Measurements from ENCODE around the gene LTN1.
A peak's percentile ranks its signal among the peaks of the same experiment; 100 is the strongest.
"Not testable (repeated sequence)": the region's sequence is repeated elsewhere in the genome, so short reads cannot be mapped to it uniquely, and the experiment has no call there.

The LTN1 gene

GRCh38 chr21:28931708-28932372 lies 60.8 kb downstream of the LTN1 start:
- DNase-seq (ENCODE audit: low read depth in 2 of 2), result not testable (repeated sequence)

DNA sequence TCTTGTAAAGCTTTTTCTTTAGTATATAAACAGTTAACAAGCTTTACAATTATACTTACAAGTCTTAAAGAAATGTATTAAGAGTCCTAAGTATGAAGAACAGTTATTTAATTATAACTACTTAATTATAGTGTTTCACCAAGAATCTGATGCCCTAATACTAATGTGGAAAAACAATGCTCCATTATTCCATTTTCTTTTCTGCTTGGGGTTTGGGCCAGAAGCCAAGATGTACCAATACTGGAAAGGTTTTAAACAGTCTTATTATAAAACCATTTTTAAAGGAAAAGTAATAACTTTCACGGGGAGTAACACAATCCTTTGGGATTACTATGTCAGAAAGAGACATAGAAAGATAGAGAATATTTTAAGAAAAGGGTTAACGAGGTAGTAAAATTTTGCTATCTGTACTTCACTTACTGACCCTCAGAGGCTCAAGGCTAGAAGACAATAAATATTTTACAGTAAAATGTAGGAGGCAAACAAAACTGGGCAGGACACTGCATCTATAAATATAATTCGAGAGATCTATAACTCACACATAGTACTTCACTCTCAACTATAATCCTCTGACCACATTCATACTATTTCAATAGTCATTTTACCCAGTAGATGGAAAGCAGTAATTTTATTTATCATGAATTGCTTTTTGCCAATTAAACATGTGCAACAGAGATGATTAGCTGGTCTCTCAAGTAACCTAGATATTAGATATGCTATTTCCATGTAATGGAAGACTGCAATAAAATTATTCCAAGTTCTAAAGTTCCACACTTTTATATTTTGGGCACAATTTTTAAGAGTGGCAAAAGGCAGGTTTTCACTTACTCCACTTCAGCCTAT lies 63.9 kb downstream of the LTN1 start:
- no peak for DNase-seq (ENCODE audit: low read depth in 2 of 2)

- DNase-seq (ENCODE audit: low read depth in 2 of 2), result no peak
Measured at GRCh38 chr21:28927130-28927529, 65.5 kb downstream of the LTN1 start.

GRCh38 chr21:28923439-28923975 lies 69.2 kb downstream of the LTN1 start:
- DNase-seq (ENCODE audit: low read depth in 2 of 2), result no peak

GRCh38 chr21:28922368-28922767 lies 70.3 kb downstream of the LTN1 start:
- no peak for DNase-seq (ENCODE audit: low read depth in 2 of 2)

DNA sequence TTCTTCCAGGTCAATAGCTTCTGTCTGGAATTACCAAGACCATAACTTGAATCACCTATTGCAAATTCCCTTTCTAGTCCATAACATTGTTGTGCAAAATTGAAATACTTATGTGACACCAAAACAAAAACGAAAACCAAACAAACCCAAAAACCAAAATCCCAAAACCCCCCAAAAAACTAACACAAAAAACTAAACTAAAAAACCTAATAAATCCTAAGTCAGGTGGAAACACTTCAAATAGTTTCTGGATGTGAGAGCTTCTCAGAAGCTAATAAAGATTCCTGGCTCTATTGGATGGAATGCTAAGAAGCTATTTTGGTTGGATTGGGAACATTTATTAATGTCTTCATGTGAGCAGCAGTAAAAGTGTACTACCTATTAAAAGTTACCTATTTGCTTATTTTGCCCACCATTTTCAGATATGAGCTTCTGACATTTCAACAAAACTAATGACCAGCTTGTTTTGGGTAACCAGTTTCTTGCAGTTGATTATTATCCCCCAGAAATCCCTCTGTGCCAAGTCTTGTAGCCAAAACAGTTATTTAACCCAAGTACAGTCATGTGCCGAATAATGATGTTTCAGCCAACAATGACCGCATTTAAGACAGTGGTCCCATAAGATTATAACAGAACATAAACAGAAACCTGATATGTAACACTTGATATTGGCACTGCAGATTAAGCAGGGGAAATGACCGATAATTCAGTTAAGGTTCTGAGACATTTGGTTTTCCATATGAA lies 76.4 kb downstream of the LTN1 start:
- DNase-seq (ENCODE audit: low read depth in 2 of 2), result no peak

DNA sequence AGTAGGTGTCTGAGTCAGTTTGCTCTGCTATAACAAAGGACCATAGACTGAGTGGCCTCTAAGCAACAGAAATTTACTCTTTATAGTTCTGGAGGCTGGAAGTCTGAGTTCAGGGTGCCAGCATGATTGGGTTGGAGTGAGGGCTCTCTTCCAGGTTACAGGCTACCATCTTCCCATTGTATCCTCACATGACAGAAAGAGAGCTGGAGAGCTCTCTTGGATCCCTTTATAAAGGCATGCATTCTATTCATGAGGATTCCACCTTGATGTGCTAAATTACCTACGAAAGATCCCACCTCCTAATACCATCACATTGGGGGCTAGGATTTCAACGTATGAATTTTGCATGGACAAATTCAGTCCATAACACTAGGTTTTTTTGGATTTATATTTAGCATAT lies 79.6 kb downstream of the LTN1 start:
- DNase-seq (ENCODE audit: low read depth in 2 of 2), result no peak

- no peak for DNase-seq (ENCODE audit: low read depth in 2 of 2)
Measured at GRCh38 chr21:28910280-28910887, 82.3 kb downstream of the LTN1 start.

- no peak for DNase-seq (ENCODE audit: low read depth in 2 of 2)
Measured at GRCh38 chr21:28908351-28908750, 84.3 kb downstream of the LTN1 start.

GRCh38 chr21:28906841-28907240 lies 85.8 kb downstream of the LTN1 start:
- no peak for DNase-seq (ENCODE audit: low read depth in 2 of 2)

DNA sequence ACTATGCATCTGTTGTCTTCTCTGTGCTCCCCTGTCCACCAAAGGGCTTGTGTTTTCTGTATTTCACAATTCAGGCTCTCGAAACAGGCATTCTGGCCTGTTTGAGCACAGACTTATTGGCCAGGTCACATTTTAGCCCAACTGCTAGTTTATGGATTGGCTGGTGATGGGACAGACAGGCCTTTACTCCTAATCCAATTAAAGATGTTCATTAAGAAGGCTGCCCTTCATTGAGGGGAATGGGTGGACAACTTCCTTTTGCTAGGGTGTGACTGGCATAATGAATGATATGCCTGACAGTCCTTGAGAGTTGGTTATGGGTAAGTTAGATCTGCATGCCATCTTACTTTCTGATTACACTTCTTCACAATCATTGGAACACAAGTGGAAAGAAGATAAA lies 86.4 kb downstream of the LTN1 start:
- no peak for DNase-seq (ENCODE audit: low read depth in 2 of 2)

GRCh38 chr21:28904961-28905435 lies 87.7 kb downstream of the LTN1 start:
- DNase-seq (ENCODE audit: low read depth in 2 of 2), result no peak

DNA sequence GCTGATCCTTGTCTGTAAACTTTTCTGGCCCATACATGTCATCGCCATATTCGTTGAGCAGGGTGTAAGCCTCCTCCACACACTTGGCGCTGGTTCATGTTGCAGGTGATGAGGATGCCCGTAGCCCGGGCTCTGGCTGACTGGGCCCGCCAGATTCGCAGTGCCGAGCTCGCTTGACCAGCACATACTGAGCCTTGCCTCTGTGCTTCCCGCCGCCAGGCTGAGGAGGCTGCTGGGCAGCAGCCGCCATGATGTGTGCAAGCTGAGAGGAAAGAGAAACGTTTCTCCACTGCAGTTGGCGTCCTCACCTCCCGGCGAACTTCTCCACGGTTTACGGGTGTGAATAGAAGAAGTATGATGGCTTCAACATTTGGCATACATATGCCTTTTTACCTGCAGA lies 89.2 kb downstream of the LTN1 start:
- no peak for DNase-seq (ENCODE audit: low read depth in 2 of 2)

DNA sequence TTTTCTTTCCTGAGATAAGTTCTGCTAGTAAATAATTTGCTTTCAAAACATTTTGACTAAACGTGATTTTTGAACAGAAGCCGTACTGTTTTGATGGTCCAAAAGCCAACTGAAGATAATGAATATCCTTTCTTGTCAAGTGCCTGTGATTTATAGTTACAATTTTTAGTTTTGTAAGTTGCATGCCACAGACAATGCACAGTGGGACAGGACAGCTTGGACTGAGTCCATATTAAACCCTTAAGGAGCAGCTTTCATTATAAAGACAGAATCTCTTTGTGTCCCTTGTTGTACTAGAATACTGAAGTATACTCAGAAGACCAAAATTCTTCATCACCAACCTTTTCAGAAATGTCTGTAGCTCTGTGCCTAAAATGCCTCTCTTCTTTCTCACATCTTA lies 92.2 kb downstream of the LTN1 start:
- DNase-seq (ENCODE audit: low read depth in 2 of 2), result no peak

GRCh38 chr21:28899744-28900143 lies 92.9 kb downstream of the LTN1 start:
- no peak for DNase-seq (ENCODE audit: low read depth in 2 of 2)

- no peak for DNase-seq (ENCODE audit: low read depth in 2 of 2)
Measured at GRCh38 chr21:28899220-28899619, 93.5 kb downstream of the LTN1 start.

DNA sequence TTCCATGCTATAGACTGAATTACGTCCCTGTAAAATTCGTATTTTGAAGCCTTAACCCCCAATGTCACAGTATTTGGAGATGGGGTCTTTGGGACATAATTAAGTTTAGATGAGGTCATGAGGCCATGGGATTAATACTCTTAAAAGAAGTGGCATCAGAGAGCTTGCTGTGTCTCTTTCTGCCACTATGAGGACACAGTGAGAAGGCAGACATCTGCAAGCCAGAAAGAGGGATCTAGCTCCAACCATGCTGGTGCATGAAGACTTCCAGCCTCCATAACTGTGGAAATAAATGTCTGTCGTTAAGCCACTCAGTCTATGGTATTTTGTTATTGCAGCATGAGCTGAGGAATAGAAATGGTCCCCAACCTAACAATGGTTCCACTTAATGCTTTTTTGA lies 99.0 kb downstream of the LTN1 start:
- no peak for DNase-seq (ENCODE audit: low read depth in 2 of 2)

DNA sequence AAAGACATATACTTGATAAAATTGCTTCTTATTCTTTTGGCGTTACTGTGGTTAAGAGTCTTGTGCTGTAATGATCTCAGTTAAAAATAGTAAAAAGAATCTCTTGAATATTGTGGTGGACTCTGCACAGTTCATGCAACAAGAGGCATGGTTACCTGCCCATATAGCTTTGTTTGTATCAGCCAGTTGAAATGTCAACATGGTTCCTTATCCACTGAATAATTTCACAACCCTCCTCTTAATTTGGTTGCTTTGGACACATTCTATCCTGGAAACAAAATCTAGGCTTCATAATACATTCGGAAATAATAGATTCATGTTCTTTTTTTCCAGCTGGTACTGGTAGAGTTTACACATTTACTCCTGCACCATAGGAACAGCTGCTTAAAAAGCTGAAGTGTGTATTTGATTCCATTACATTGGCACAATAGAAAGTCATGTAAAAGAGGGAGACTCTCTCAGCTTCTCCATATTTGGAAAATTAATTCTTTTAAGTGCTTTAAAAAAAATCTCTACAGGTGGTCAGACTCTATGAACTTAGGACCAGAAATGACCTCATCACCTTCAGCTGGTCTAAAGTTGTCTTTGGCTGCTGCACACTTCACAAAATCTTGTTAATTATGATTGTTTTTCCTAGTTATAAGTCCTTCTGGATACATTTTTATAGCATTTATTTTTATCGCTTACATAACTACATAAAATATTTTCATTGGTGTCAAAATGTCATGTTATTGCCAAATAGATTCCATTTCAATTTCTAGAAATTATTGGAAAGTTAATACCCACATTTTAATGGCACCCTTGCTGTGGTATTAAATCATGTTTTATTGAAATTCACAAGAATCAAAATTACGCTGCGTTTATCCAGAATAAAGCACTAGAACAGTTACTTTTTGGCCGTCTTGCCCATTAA lies 100.2 kb downstream of the LTN1 start:
- DNase-seq (ENCODE audit: low read depth in 2 of 2), result no peak

DNA sequence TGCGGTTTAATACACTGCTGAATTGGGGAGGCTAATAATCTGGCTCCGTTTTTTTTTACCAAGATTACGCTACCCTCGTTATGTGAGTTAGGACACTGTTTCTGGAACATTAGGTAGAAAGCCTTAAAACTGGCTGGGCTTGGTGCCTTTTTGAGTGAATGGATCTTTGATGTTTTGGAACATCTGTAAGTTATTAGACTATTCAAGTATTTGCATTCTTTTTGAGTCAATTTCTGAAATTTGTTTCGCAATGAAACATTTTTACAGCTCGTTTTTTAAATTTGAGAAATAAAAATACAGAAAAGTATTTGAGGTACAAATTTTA lies 106.9 kb downstream of the LTN1 start:
- no peak for DNase-seq (ENCODE audit: low read depth in 2 of 2)

DNA sequence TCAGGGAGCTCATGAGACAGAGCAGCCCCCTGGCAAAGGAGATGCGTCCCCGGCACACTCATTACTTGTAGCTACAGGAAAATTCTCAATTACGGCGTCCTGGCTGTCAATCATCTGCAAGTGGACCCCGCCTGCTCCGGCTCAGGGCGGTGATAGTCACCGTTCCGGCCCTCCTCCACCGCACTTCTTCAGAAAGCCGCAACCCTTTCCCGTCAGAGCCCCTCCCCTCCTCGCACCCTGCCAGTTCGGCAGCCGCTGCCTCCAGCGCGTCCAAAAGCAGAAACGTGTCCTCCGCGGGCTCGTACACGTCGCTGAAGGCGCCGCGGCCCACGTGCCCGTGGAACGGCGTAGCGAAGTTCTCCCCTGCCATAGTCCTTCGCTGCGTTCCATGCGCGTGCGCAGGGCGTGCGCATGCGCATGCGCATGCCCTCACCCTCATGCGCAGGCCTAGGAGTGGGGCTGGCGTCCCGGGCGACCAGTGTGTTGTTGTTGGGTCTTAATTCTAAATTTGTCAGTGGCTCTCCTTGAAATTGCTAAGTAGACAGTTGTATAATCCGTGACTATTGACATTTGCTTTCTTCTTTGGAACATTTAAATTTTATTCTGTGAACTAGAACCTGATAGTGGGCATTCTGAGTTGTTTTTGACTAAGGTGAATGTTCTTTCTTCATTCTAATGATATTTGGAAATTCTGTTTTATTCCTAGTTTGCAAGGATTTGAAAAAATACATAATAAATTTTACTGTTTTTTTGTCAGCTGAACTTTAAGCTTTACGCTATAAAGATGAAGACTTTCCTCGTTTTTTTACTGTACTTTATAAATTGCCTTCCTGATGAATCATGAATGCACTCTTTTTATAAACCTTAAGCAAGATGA lies 107.5 kb downstream of the LTN1 start:
- DNase-seq (ENCODE audit: low read depth in 2 of 2), result peak; percentile 82 to 85
